AG10803 (cell line): ENCODE measurements around the gene ZNF177.

Source experiments
- DNase-seq: peaks from one replicate; pipeline ENCODE4 v3.0.0; 2010; ENCODE audit warnings: low read depth
- H3K4me3 ChIP-seq: 2 replicates; pipeline ENCODE4 v1.5.1; 2011; ENCODE audit warnings: mild to moderate bottlenecking, low read length, control low read depth
- CTCF ChIP-seq: conservative IDR thresholded peaks from 2 replicates; pipeline ENCODE4 v1.5.1; 2011; ENCODE audit warnings: mild to moderate bottlenecking, low read length, control low read depth, inconsistent platforms

The ZNF177 gene

GRCh38 chr19:9329999-9330398, 32.8 kb upstream of the ZNF177 start:
- no peak overlapping the region for H3K4me3 ChIP-seq
- no peak for TF ChIP-seq CTCF
- DNase-seq, result no peak

GRCh38 chr19:9342610-9343304, 20.1 kb upstream of the ZNF177 start:
- no peak for DNase-seq
- no peak overlapping the region for H3K4me3 ChIP-seq
- no peak for TF ChIP-seq CTCF

- no peak for DNase-seq
- TF ChIP-seq CTCF, result no peak
- no peak overlapping the region for H3K4me3 ChIP-seq
These were observed 17.8 kb upstream of the ZNF177 start for GRCh38 chr19:9345005-9345404.

- H3K4me3 ChIP-seq, result no peak overlapping the region
- DNase-seq, result no peak
- TF ChIP-seq CTCF, result no peak
These were observed 14.6 kb upstream of the ZNF177 start for GRCh38 chr19:9348253-9348652.

- TF ChIP-seq CTCF, result no peak
- DNase-seq, result no peak
- no peak overlapping the region for H3K4me3 ChIP-seq
These were observed 14.1 kb upstream of the ZNF177 start for GRCh38 chr19:9348671-9349070.

GRCh38 chr19:9352505-9352904, 10.3 kb upstream of the ZNF177 start:
- no peak for TF ChIP-seq CTCF
- H3K4me3 ChIP-seq, result no peak overlapping the region
- DNase-seq, result no peak

GRCh38 chr19:9353011-9353410, 9.8 kb upstream of the ZNF177 start:
- DNase-seq, result no peak
- no peak for TF ChIP-seq CTCF
- no peak overlapping the region for H3K4me3 ChIP-seq
